Activated CD8-positive, alpha-beta memory T cell treated with anti-CD3 and anti-CD28 coated beads for 4 hours (primary cell): ENCODE data around the gene CANX.

Source experiments
- DNase-seq, 2 donors: peaks; one replicate each; pipeline ENCODE4 v3.0.0-alpha.2; 2020; ENCODE audit warnings: low read depth in 2 of 2

The CANX gene

GRCh38 chr5:179749857-179750508 lies 51.2 kb downstream of the CANX start:
- no peak for DNase-seq

GRCh38 chr5:179753971-179754370 lies 55.2 kb downstream of the CANX start:
- DNase-seq, result no peak

- no peak for DNase-seq
Observed at GRCh38 chr5:179755022-179755421, 56.3 kb downstream of the CANX start.

- no peak for DNase-seq
Observed at GRCh38 chr5:179758955-179759354, 60.2 kb downstream of the CANX start.

GRCh38 chr5:179759581-179760551 lies 61.1 kb downstream of the CANX start:
- peak in 1 of 2 donors; percentile 13 for DNase-seq

GRCh38 chr5:179762079-179762780 lies 63.5 kb downstream of the CANX start:
- DNase-seq, result no peak

GRCh38 chr5:179762781-179763176 lies 64.0 kb downstream of the CANX start:
- DNase-seq, result no peak

- peak; percentile 8 to 28 for DNase-seq
Observed at GRCh38 chr5:179763215-179763945, 64.6 kb downstream of the CANX start.

- no peak for DNase-seq
Observed at GRCh38 chr5:179764056-179764455, 65.3 kb downstream of the CANX start.

- no peak for DNase-seq
Observed at GRCh38 chr5:179765400-179765799, 66.6 kb downstream of the CANX start.

- no peak for DNase-seq
Observed at GRCh38 chr5:179766021-179766725, 67.4 kb downstream of the CANX start.

GRCh38 chr5:179766726-179767455 lies 68.1 kb downstream of the CANX start:
- no peak for DNase-seq

- DNase-seq, result no peak
Observed at GRCh38 chr5:179767496-179768100, 68.8 kb downstream of the CANX start.

GRCh38 chr5:179768326-179769085 lies 69.7 kb downstream of the CANX start:
- no peak for DNase-seq

GRCh38 chr5:179769271-179769670 lies 70.5 kb downstream of the CANX start:
- no peak for DNase-seq

GRCh38 chr5:179769796-179770195 lies 71.0 kb downstream of the CANX start:
- DNase-seq, result no peak

- DNase-seq, result no peak
Observed at GRCh38 chr5:179771311-179771895, 72.6 kb downstream of the CANX start.

GRCh38 chr5:179772351-179772750 lies 73.6 kb downstream of the CANX start:
- no peak for DNase-seq

GRCh38 chr5:179773686-179774040 lies 74.9 kb downstream of the CANX start:
- no peak for DNase-seq
